ENCODE data around the gene ASTN2.

GRCh38 chr9:117249799-117250198 lies 165.1 kb downstream of the ASTN2 start:
- no peak for TF ChIP-seq CTCF (IDR thresholded peaks at IDR 0.05)
- TF ChIP-seq POLR2A (IDR thresholded peaks at IDR 0.05): no peak

All from thyroid gland (tissue), 4 donors.